Liver (tissue), 9 donors: Measurements from ENCODE around the gene ST6GAL1. TPM values are rescaled to one million over a fixed set of nuclear protein-coding genes. Genes with fewer than 3 reads are reported as not detected.
A peak's percentile ranks its signal among the peaks of the same experiment; 100 is the strongest.

ENCODE experiments used
- DNase-seq: peaks from one replicate; pipeline ENCODE4 v3.0.0-alpha.2; 2017; ENCODE audit warnings: low spot score
- H3K27ac ChIP-seq, 2 donors: one replicate each; pipeline ENCODE4 v1.7.0; 2013; ENCODE audit warnings: inconsistent platforms in 2 of 2, low read length in 2 of 2, control low read depth in 1 of 2, low read depth in 1 of 2, mild to moderate bottlenecking in 1 of 2
- H3K27me3 ChIP-seq, 4 donors: one replicate each; pipeline versions ENCODE4 v1.6.1 to v1.7.0; 2013; ENCODE audit warnings: low read length in 3 of 4, inconsistent platforms in 1 of 4, mild to moderate bottlenecking in 1 of 4, moderate library complexity in 1 of 4; ENCODE audit not compliant: control insufficient read depth in 4 of 4, insufficient read depth in 4 of 4
- H3K36me3 ChIP-seq, 4 donors: one replicate each; pipeline versions ENCODE4 v1.6.1 to v1.7.0; 2013; ENCODE audit warnings: low read length in 3 of 4, mild to moderate bottlenecking in 3 of 4, low read depth in 1 of 4, moderate library complexity in 1 of 4; ENCODE audit not compliant: control insufficient read depth in 4 of 4, insufficient read depth in 3 of 4
- H3K4me1 ChIP-seq, 4 donors: one replicate each; pipeline versions ENCODE4 v1.6.1 to v1.7.0; 2013; ENCODE audit warnings: low read length in 3 of 4, mild to moderate bottlenecking in 3 of 4, moderate library complexity in 1 of 4; ENCODE audit not compliant: control insufficient read depth in 4 of 4, insufficient read depth in 4 of 4
- H3K4me3 ChIP-seq, 3 donors: one replicate each; pipeline versions ENCODE4 v1.6.1 to v1.7.0; 2013; ENCODE audit warnings: low read length in 3 of 3, control low read depth in 1 of 3, low read depth in 1 of 3, mild to moderate bottlenecking in 1 of 3
- H3K9ac ChIP-seq, 2 donors: one replicate each; pipeline ENCODE4 v1.7.0; 2013; ENCODE audit warnings: low read length in 2 of 2, mild to moderate bottlenecking in 2 of 2, moderate library complexity in 2 of 2, control low read depth in 1 of 2, low read depth in 1 of 2
- H3K9me3 ChIP-seq, 4 donors: one replicate each; pipeline versions ENCODE4 v1.6.1 to v1.7.0; 2013; ENCODE audit warnings: low read length in 3 of 4; ENCODE audit not compliant: control insufficient read depth in 4 of 4
- ATF3 ChIP-seq: IDR thresholded peaks from 2 replicates; pipeline ENCODE4 v1.6.1; 2016; ENCODE audit warnings: antibody characterized with exemption
- CTCF ChIP-seq: fragments of 150-350 bp; IDR thresholded peaks from 2 replicates; pipeline ENCODE4 v1.5.1; 2017; ENCODE audit warnings: improper control_type of control experiment, low read depth, low read length; ENCODE audit not compliant: missing input control
- EGR1 ChIP-seq, 2 donors: IDR thresholded peaks; 2 replicates each; pipeline ENCODE4 v1.6.1; 2016 to 2018; ENCODE audit warnings: antibody characterized with exemption in 2 of 2, low read depth in 2 of 2
- FOXA2 ChIP-seq: IDR thresholded peaks from 2 replicates; pipeline ENCODE4 v1.6.1; 2016; ENCODE audit warnings: antibody characterized with exemption
- GABPA ChIP-seq, 2 donors: IDR thresholded peaks in 1 of 2; conservative IDR thresholded peaks in 1 of 2; 2 replicates each; pipeline ENCODE4 v1.6.1; 2016; ENCODE audit warnings: antibody characterized with exemption in 2 of 2, mild to moderate bottlenecking in 1 of 2, moderate library complexity in 1 of 2
- HNF4A ChIP-seq, 2 donors: conservative IDR thresholded peaks; 2 replicates each; pipeline ENCODE4 v1.6.1; 2016; ENCODE audit warnings: antibody characterized with exemption in 2 of 2, mild to moderate bottlenecking in 2 of 2
- HNF4G ChIP-seq: IDR thresholded peaks from 2 replicates; pipeline ENCODE4 v1.6.1; 2016; ENCODE audit warnings: antibody characterized with exemption
- NR2F2 ChIP-seq: IDR thresholded peaks from 2 replicates; pipeline ENCODE4 v1.6.1; 2016; ENCODE audit warnings: antibody characterized with exemption
- RAD21 ChIP-seq, 2 donors: IDR thresholded peaks; 2 replicates each; pipeline ENCODE4 v1.6.1; 2016; ENCODE audit warnings: antibody characterized with exemption in 2 of 2, mild to moderate bottlenecking in 2 of 2
- REST ChIP-seq: IDR thresholded peaks from 2 replicates; pipeline ENCODE4 v1.6.1; 2016; ENCODE audit warnings: antibody characterized with exemption, mild to moderate bottlenecking
- SP1 ChIP-seq: IDR thresholded peaks from 2 replicates; pipeline ENCODE4 v1.6.1; 2018; ENCODE audit warnings: antibody characterized with exemption, mild to moderate bottlenecking
- TAF1 ChIP-seq: conservative IDR thresholded peaks from 2 replicates; pipeline ENCODE4 v1.6.1; 2016; ENCODE audit warnings: antibody characterized with exemption, mild to moderate bottlenecking
- YY1 ChIP-seq: IDR thresholded peaks from 2 replicates; pipeline ENCODE4 v1.6.1; 2016; ENCODE audit warnings: antibody characterized with exemption, mild to moderate bottlenecking
- ZBTB33 ChIP-seq: IDR thresholded peaks from 2 replicates; pipeline ENCODE4 v1.6.1; 2016; ENCODE audit warnings: antibody characterized with exemption
- WGBS: extraction: QIAGEN DNeasy Blood & Tissue Kit; methylation state at CpG from one replicate; pipeline ENCODE4 v1.1.7; 2013; 5-methylcytosine and 5-hydroxymethylcytosine counted together
- polyA plus RNA-seq, 2 donors: library from polyadenylated mRNA; stranded (reverse) in 1 of 2; unstranded in 1 of 2; fragments of 200-250 nt in 1 of 2; fragments of >200 nt in 1 of 2; fragmentation: Nextera tagmentation in 1 of 2; extraction: Ambion mirVana in 1 of 2; gene quantifications; one replicate each; pipeline versions ENCODE4 v1.2.1 to v1.2.3, GENCODE V29; 2013 to 2015
- total RNA-seq, 2 donors: library from RNA; depleted of rRNA; stranded (reverse); fragments of >200 nt; gene quantifications; one replicate each; pipeline ENCODE4 v1.2.3, GENCODE V29; 2014
- donor health status: healthy.
- donor health status: healthy.
- donor health status: healthy.
- donor health status: healthy.
- donor health status: healthy.

Gene ST6GAL1
- total and polyA plus RNA-seq, 4 donors: 102 to 425 (median 328) TPM

- DNase-seq: no peak
- Histone ChIP-seq H3K27ac (peak overlapping the region in 1 of 2 donors; percentile 16), H3K36me3 (no peaks in the 10 kb centered on the region), H3K9ac (no peak overlapping the region), H3K4me3 (no peak overlapping the region), H3K9me3 (no peaks in the 10 kb centered on the region), H3K27me3 (no peaks in the 10 kb centered on the region), H3K4me1 (peaks cover 0 to 12% (median 7%) of the 10 kb centered on the region in 4 donors)
- TF ChIP-seq HNF4A (conservative IDR thresholded peaks at IDR 0.05): no peak
- TF ChIP-seq GABPA (IDR thresholded peaks at IDR 0.05 in 1 of 2, conservative IDR thresholded peaks at IDR 0.05 in 1 of 2): no peak
- TF ChIP-seq TAF1: no peak
- no peak for TF ChIP-seq YY1
- TF ChIP-seq CTCF: no peak
- TF ChIP-seq FOXA2: no peak
- no peak for TF ChIP-seq REST
- no peak for TF ChIP-seq SP1
- no peak for TF ChIP-seq ATF3
- no peak for TF ChIP-seq RAD21 (IDR thresholded peaks at IDR 0.05)
- TF ChIP-seq NR2F2: no peak
- TF ChIP-seq EGR1 (IDR thresholded peaks at IDR 0.05; ENCODE audit: low read depth in 2 of 2): no peak
- no peak for TF ChIP-seq HNF4G
- WGBS: 90% methylated on average over 3 of the region's 3 CpGs
Observed at GRCh38 chr3:186997061-186997460, 66.7 kb downstream of the ST6GAL1 start.

- 90% methylated on average over 10 of the region's 10 CpGs for WGBS
- peaks cover 0 to 11% (median 7%) of the 10 kb centered on the region in 4 donors for H3K4me1 ChIP-seq
- no peaks in the 10 kb centered on the region for H3K9me3 ChIP-seq
- no peaks in the 10 kb centered on the region for H3K36me3 ChIP-seq
- no peak for TF ChIP-seq ZBTB33
- TF ChIP-seq YY1: no peak
- no peak for TF ChIP-seq EGR1 (IDR thresholded peaks at IDR 0.05; ENCODE audit: low read depth in 2 of 2)
- TF ChIP-seq TAF1: no peak
- no peak for TF ChIP-seq GABPA (IDR thresholded peaks at IDR 0.05 in 1 of 2, conservative IDR thresholded peaks at IDR 0.05 in 1 of 2)
- H3K9ac ChIP-seq: peak overlapping the region in 1 of 2 donors; percentile 41
- peak overlapping the region; percentile 4 to 16 for H3K27ac ChIP-seq
- no peak for DNase-seq
- H3K4me3 ChIP-seq: no peak overlapping the region
- H3K27me3 ChIP-seq: no peaks in the 10 kb centered on the region
Observed at GRCh38 chr3:186997473-186997939, 67.2 kb downstream of the ST6GAL1 start.
